Ascending aorta (tissue), 2 donors: ENCODE measurements around the gene ATP10A. TPM values are rescaled to one million over a fixed set of nuclear protein-coding genes. Genes with fewer than 3 reads are reported as not detected.

Experiments used
- DNase-seq, 2 donors: peaks; one replicate each; pipeline ENCODE4 v3.0.0-alpha.2; 2019; ENCODE audit warnings: low spot score in 2 of 2
- H3K27ac ChIP-seq, 2 donors: fragments of 200-600 bp; sonication (generic); one replicate each; pipeline ENCODE4 v1.5.1; 2016 to 2017; ENCODE audit warnings: mild to moderate bottlenecking in 1 of 2
- H3K27me3 ChIP-seq: fragments of 200-600 bp; sonication (generic); one replicate; pipeline ENCODE4 v1.5.1; 2017
- H3K36me3 ChIP-seq, 2 donors: fragments of 200-600 bp; sonication (generic); one replicate each; pipeline ENCODE4 v1.5.1; 2016
- H3K4me1 ChIP-seq, 2 donors: fragments of 200-600 bp; sonication (generic); one replicate each; pipeline ENCODE4 v1.5.1; 2016 to 2017; ENCODE audit warnings: mild to moderate bottlenecking in 1 of 2
- H3K4me3 ChIP-seq, 2 donors: fragments of 200-600 bp; sonication (generic); one replicate each; pipeline ENCODE4 v1.5.1; 2016 to 2017; ENCODE audit warnings: mild to moderate bottlenecking in 1 of 2
- H3K9me3 ChIP-seq, 2 donors: fragments of 200-600 bp; sonication (generic); one replicate each; pipeline ENCODE4 v1.5.1; 2016
- CTCF ChIP-seq, 3 experiments: fragments of 200-600 bp in 2 of 3; fragments of 450-650 bp in 1 of 3; sonication (generic) in 2 of 3; IDR thresholded peaks; one replicate each; pipeline ENCODE4 v1.5.1; 2016 to 2019; ENCODE audit warnings: antibody characterized with exemption in 3 of 3, mild to moderate bottlenecking in 1 of 3, moderate library complexity in 1 of 3
- intact Hi-C: fragments of 100-400 bp; cut with DNase I; formaldehyde crosslinking; loops from one replicate; pipeline ENCODE4 v1.15.1; 2023
- total RNA-seq: library from RNA; depleted of rRNA; stranded (reverse); fragments of >200 nt; gene quantifications from one replicate; pipeline ENCODE4 v1.1.0, GENCODE V29; 2016

The ATP10A gene
- total RNA-seq, 1 donor from 2014 or later = 26.7 TPM

- no peak for DNase-seq
- no peak overlapping the region for H3K27ac ChIP-seq
- no peak overlapping the region for H3K4me3 ChIP-seq
- no peaks in the 10 kb centered on the region for H3K36me3 ChIP-seq
- intact Hi-C loops = loop anchor here (10.0 kb wide), 1 partner anchor 1095 kb away; no protein-coding TSS in a partner anchor
- no peaks in the 10 kb centered on the region for H3K4me1 ChIP-seq
- no peaks in the 10 kb centered on the region for H3K27me3 ChIP-seq
- TF ChIP-seq CTCF (IDR thresholded peaks at IDR 0.05) = no peak
- H3K9me3 ChIP-seq = no peaks in the 10 kb centered on the region
These were observed 6.6 kb upstream of the ATP10A start for GRCh38 chr15:25869701-25870100.

GRCh38 chr15:25866874-25867273, 3.7 kb upstream of the ATP10A start:
- intact Hi-C loops = loop anchor here (10.0 kb wide), 1 partner anchor 1092 kb away; no protein-coding TSS in a partner anchor
- Histone ChIP-seq H3K27me3 (no peaks in the 10 kb centered on the region), H3K4me3 (no peak overlapping the region)

GRCh38 chr15:25866251-25866650, 3.1 kb upstream of the ATP10A start:
- Histone ChIP-seq H3K9me3 (no peaks in the 10 kb centered on the region), H3K27me3 (no peaks in the 10 kb centered on the region), H3K27ac (no peak overlapping the region), H3K4me3 (no peak overlapping the region), H3K36me3 (no peaks in the 10 kb centered on the region), H3K4me1 (peaks cover 0 to 4% of the 10 kb centered on the region in 2 donors)
- no peak for TF ChIP-seq CTCF (IDR thresholded peaks at IDR 0.05)
- DNase-seq = no peak
- intact Hi-C loops = loop anchor here (10.0 kb wide), 1 partner anchor 1091 kb away; no protein-coding TSS in a partner anchor

More at GRCh38 chr15:25866874-25867273, 3.7 kb upstream of the ATP10A start:
- DNase-seq = no peak
- H3K36me3 ChIP-seq = no peaks in the 10 kb centered on the region
- no peak for TF ChIP-seq CTCF (IDR thresholded peaks at IDR 0.05)
- no peak overlapping the region for H3K27ac ChIP-seq
- peaks cover 0 to 4% of the 10 kb centered on the region in 2 donors for H3K4me1 ChIP-seq
- no peaks in the 10 kb centered on the region for H3K9me3 ChIP-seq

GRCh38 chr15:25864966-25865365, 1.8 kb upstream of the ATP10A start:
- H3K36me3 ChIP-seq = no peaks in the 10 kb centered on the region
- peaks cover under 1 to 9% of the 10 kb centered on the region in 2 donors for H3K4me1 ChIP-seq
- H3K27me3 ChIP-seq = no peaks in the 10 kb centered on the region
- H3K27ac ChIP-seq = no peak overlapping the region
- TF ChIP-seq CTCF (IDR thresholded peaks at IDR 0.05) = no peak
- H3K9me3 ChIP-seq = no peaks in the 10 kb centered on the region
- intact Hi-C loops = loop anchor here (5.0 to 10.0 kb wide), 7 partner anchors 173 to 1090 kb away; partner anchors contain the start of gene UBE3A
- H3K4me3 ChIP-seq = no peak overlapping the region
- DNase-seq = no peak

- no peak for DNase-seq
- peak overlapping the region; percentile 94 to 95 for H3K27ac ChIP-seq
- TF ChIP-seq CTCF (IDR thresholded peaks at IDR 0.05) = no peak
- H3K36me3 ChIP-seq = no peaks in the 10 kb centered on the region
- peaks cover 5 to 13% of the 10 kb centered on the region in 2 donors for H3K4me1 ChIP-seq
- peak overlapping the region; percentile 80 to 96 for H3K4me3 ChIP-seq
- no peaks in the 10 kb centered on the region for H3K9me3 ChIP-seq
- intact Hi-C loops = loop anchor here (1.0 to 10.0 kb wide), 8 partner anchors 69 to 1089 kb away; partner anchors contain the start of gene UBE3A
- no peaks in the 10 kb centered on the region for H3K27me3 ChIP-seq
These were observed 947 bp upstream of the ATP10A start for GRCh38 chr15:25863968-25864580.
